GM12878 (cell line): ENCODE results near the gene LTB4R. TPM values are rescaled to one million over a fixed set of nuclear protein-coding genes. Genes with fewer than 3 reads are reported as not detected.
A peak's percentile ranks its signal among the peaks of the same experiment; 100 is the strongest.

Experiments
- ATAC-seq: fragments of 200-7000 bp; cut with Tn5 transposase; 3 replicates; pipeline ENCODE4 v1.9.1; 2020; ENCODE audit warnings: mild to moderate bottlenecking, moderate library complexity
- Bru-seq: library from RNA; stranded (reverse); fragments of 400-500 nt; gene quantifications from one replicate; lab custom pipeline; 2021; lab: Mats Ljungman, UMichigan
- BruChase-seq, 2 experiments: library from RNA; stranded (reverse); fragments of 400-500 nt; gene quantifications; one replicate each; lab custom pipeline; 2021; lab: Mats Ljungman, UMichigan
- BruUV-seq: library from RNA; stranded (reverse); fragments of 400-500 nt; replicated peaks from 2 replicates; lab custom pipeline; 2021; lab: Mats Ljungman, UMichigan
- CTCF ChIA-PET: fragments of 300-600 bp; sonication (Branson Sonifier 250); formaldehyde crosslinking; extraction: SDS; loops from one replicate; lab custom pipeline; 2021; ENCODE audit warnings: inconsistent platforms; lab: Yijun Ruan, JAX
- POLR2A ChIA-PET: fragments of 350-600 bp; formaldehyde crosslinking; extraction: SDS; loops from one replicate; lab custom pipeline; 2021; ENCODE audit warnings: inconsistent platforms; lab: Charles Lee
- RAD21 ChIA-PET: fragments of 300-600 bp; sonication (Branson Sonifier 250); formaldehyde crosslinking; loops from one replicate; lab custom pipeline; 2023; ENCODE audit warnings: antibody characterized with exemption; ENCODE audit not compliant: unreplicated experiment; lab: Charles Lee
- SMC1A ChIA-PET: fragments of 300-600 bp; sonication (Branson Sonifier 250); formaldehyde crosslinking; loops from one replicate; lab custom pipeline; 2023; ENCODE audit not compliant: unreplicated experiment, uncharacterized antibody; lab: Charles Lee
- DNase-seq: peaks from one replicate; pipeline ENCODE4 v3.0.0-alpha.2; 2011; ENCODE audit warnings: low read depth, low spot score
- FAIRE-seq: peaks from 3 replicates; lab custom pipeline; 2011; peaks lifted over from hg19 to GRCh38; lab: Jason Lieb, UNC
- H2AFZ ChIP-seq: 2 replicates; pipeline ENCODE4 v1.6.0; 2011; ENCODE audit warnings: low read depth, low read length, control low read depth; ENCODE audit not compliant: control insufficient read depth
- H3K27ac ChIP-seq: 2 replicates; pipeline ENCODE4 v1.5.1; 2011; ENCODE audit warnings: control low read depth; ENCODE audit not compliant: control insufficient read depth, insufficient read depth
- H3K27me3 ChIP-seq, 2 experiments: replicated peaks in 1 of 2; 2 replicates each; pipeline versions ENCODE4 v1.6.0 to v1.6.1; 2011; ENCODE audit warnings: low read length in 1 of 2; ENCODE audit not compliant: control insufficient read depth in 2 of 2, insufficient read depth in 2 of 2
- H3K36me3 ChIP-seq, 2 experiments: 2 replicates each; pipeline ENCODE4 v1.5.1; 2011; ENCODE audit warnings: low read length in 1 of 2; ENCODE audit not compliant: control insufficient read depth in 2 of 2, insufficient read depth in 2 of 2
- H3K4me1 ChIP-seq: 2 replicates; pipeline ENCODE4 v1.6.1; 2011; ENCODE audit warnings: mild to moderate bottlenecking, low read length, moderate library complexity, mixed read lengths; ENCODE audit not compliant: control insufficient read depth, insufficient read depth
- H3K4me2 ChIP-seq: 2 replicates; pipeline ENCODE4 v1.6.0; 2011; ENCODE audit warnings: control low read depth; ENCODE audit not compliant: control insufficient read depth, insufficient read depth
- H3K4me3 ChIP-seq: fragments of 200-600 bp; sonication (generic); 2 replicates; pipeline ENCODE4 v1.5.1; 2016
- H3K79me2 ChIP-seq: 2 replicates; pipeline ENCODE4 v1.6.0; 2011; ENCODE audit warnings: low read length; ENCODE audit not compliant: control insufficient read depth, insufficient read depth
- H3K9ac ChIP-seq: 2 replicates; pipeline ENCODE4 v1.8.0; 2011; ENCODE audit warnings: low read length, control low read depth, mixed read lengths; ENCODE audit not compliant: control insufficient read depth, insufficient read depth
- H3K9me3 ChIP-seq: replicated peaks from 3 replicates; pipeline ENCODE4 v1.5.1; 2011; ENCODE audit warnings: mild to moderate bottlenecking, low read length; ENCODE audit not compliant: control insufficient read depth, insufficient read depth
- H4K20me1 ChIP-seq: 2 replicates; pipeline ENCODE4 v1.6.0; 2011; ENCODE audit not compliant: control insufficient read depth, insufficient read depth
- IKZF1 ChIP-seq: fragments of 450-650 bp; conservative IDR thresholded peaks from 2 replicates; pipeline ENCODE4 v1.6.1; 2017; ENCODE audit warnings: antibody characterized with exemption, mild to moderate bottlenecking
- MEF2A ChIP-seq: IDR thresholded peaks from 2 replicates; pipeline ENCODE4 v1.6.1; 2011; ENCODE audit warnings: low read depth, mild to moderate bottlenecking, low read length, moderate library complexity; ENCODE audit not compliant: insufficient read depth
- MYC ChIP-seq: IDR thresholded peaks from 2 replicates; pipeline ENCODE4 v1.6.1; 2011; ENCODE audit warnings: mild to moderate bottlenecking, low read length, moderate library complexity, inconsistent platforms; ENCODE audit not compliant: insufficient read depth, insufficient replicate concordance, insufficient read length, severe bottlenecking
- RBBP5 ChIP-seq: fragments of 200-600 bp; sonication (generic); conservative IDR thresholded peaks from 2 replicates; pipeline ENCODE4 v1.6.1; 2016
- SMAD5 ChIP-seq: IDR thresholded peaks from 2 replicates; pipeline ENCODE4 v1.6.1; 2016; ENCODE audit warnings: antibody characterized with exemption, low read depth
- SMARCA5 ChIP-seq: fragments of 450-650 bp; IDR thresholded peaks from 2 replicates; pipeline ENCODE4 v1.6.1; 2017; ENCODE audit warnings: mild to moderate bottlenecking
- TAF1 ChIP-seq: IDR thresholded peaks from 2 replicates; pipeline ENCODE4 v1.6.1; 2011; ENCODE audit warnings: mild to moderate bottlenecking, low read depth, low read length, borderline replicate concordance
- WGBS: methylation state at CpG from one replicate; pipeline ENCODE4 v1.1.6; 2016; ENCODE audit warnings: low lambda C conversion rate; ENCODE audit not compliant: insufficient replicate concordance, insufficient coverage; ENCODE audit errors: missing lambda C conversion rate; 5-methylcytosine and 5-hydroxymethylcytosine counted together
- in situ Hi-C: fragments of 300-500 bp; cut with MboI; formaldehyde crosslinking; loops from 9 replicates; pipeline ENCODE4 v1.14.3; 2018; ENCODE audit warnings: mixed read lengths
- intact Hi-C: fragments of 100-400 bp; cut with micrococcal nuclease; formaldehyde crosslinking; loops from one replicate; pipeline ENCODE4 v1.14.2; 2022; ENCODE audit not compliant: unreplicated experiment
- long read RNA-seq, 2 experiments: library from polyadenylated mRNA; unstranded; transcript quantifications; one replicate each; pipeline ENCODE4 v2.0.0, GENCODE V29; 2019 to 2020
- polyA minus RNA-seq, 3 experiments: library from RNA; depleted of rRNA, polyadenylated mRNA; stranded (reverse); fragments of >200 nt; gene quantifications; 2 replicates each; pipeline ENCODE4 v1.2.3, GENCODE V29; 2011
- polyA plus RNA-seq, 11 experiments: library from polyadenylated mRNA; depleted of rRNA in 4 of 11; unstranded in 6 of 11; stranded (reverse) in 5 of 11; fragments of >200 nt; fragmentation: Nextera tagmentation in 4 of 11; fragmentation: Illumina TruSeq in 1 of 11; extraction: Ambion mirVana in 4 of 11; extraction: Trizol in 1 of 11; gene quantifications; 1 replicate in 1 of 11; 2 replicates in 10 of 11; pipeline versions ENCODE4 v1.2.1 to v1.2.3, GENCODE V29; 2011 to 2016; ENCODE audit warnings: inconsistent platforms in 2 of 11, missing spikeins in 2 of 11, low read depth in 1 of 11
- total RNA-seq, 4 experiments: library from RNA; depleted of rRNA in 3 of 4; stranded (reverse); fragments of >200 nt in 3 of 4; fragmentation: Illumina TruSeq in 1 of 4; extraction: Trizol in 1 of 4; gene quantifications; 2 replicates each; pipeline versions ENCODE4 v1.2.1 to v1.2.3, GENCODE V29; 2013 to 2021
- TF ChIP-seq, protein P1 (sequence below), 3 experiments: IDR thresholded peaks in 2 of 3; conservative IDR thresholded peaks in 1 of 3; 2 replicates each; pipeline ENCODE4 v1.5.1; 2011; ENCODE audit warnings: low read depth in 3 of 3, low read length in 3 of 3, mild to moderate bottlenecking in 3 of 3, control low read depth in 2 of 3, moderate library complexity in 2 of 3, inconsistent platforms in 1 of 3, mixed read lengths in 1 of 3; ENCODE audit not compliant: control insufficient read depth in 2 of 3, insufficient read depth in 1 of 3; ENCODE audit errors: extremely low read depth in 1 of 3
- TF ChIP-seq, protein P2 (sequence below): fragments of 450-650 bp; IDR thresholded peaks from 2 replicates; pipeline ENCODE4 v1.6.1; 2017; ENCODE audit warnings: antibody characterized with exemption, mild to moderate bottlenecking, moderate library complexity

Gene LTB4R, protein sequence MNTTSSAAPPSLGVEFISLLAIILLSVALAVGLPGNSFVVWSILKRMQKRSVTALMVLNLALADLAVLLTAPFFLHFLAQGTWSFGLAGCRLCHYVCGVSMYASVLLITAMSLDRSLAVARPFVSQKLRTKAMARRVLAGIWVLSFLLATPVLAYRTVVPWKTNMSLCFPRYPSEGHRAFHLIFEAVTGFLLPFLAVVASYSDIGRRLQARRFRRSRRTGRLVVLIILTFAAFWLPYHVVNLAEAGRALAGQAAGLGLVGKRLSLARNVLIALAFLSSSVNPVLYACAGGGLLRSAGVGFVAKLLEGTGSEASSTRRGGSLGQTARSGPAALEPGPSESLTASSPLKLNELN
- 13.4 and 13.7 TPM in 2 replicates for total RNA-seq (2013; cell fraction: nucleolus; rRNA removed)
- 4.9 and 10.8 TPM in 2 replicates for total RNA-seq (2014; rRNA removed)
- 2.9 and 3.1 TPM in 2 replicates for total RNA-seq (2014; rRNA removed; fragmentation: Illumina TruSeq; extraction: Trizol)
- 6.8 and 9.2 TPM in 2 replicates for total RNA-seq (2021)
- polyA plus RNA-seq (2011; ENCODE audit: low read depth) = 3.4 TPM
- 3.9 and 4.8 TPM in 2 replicates for polyA plus RNA-seq (2011; rRNA removed)
- polyA plus RNA-seq (2011; cell fraction: cytosol; rRNA removed) = 2.9 and 6.0 TPM in 2 replicates
- polyA plus RNA-seq (2011; cell fraction: nucleus; rRNA removed) = 77.6 and 82.4 TPM in 2 replicates
- 6.1 and 6.6 TPM in 2 replicates for polyA plus RNA-seq (2012)
- polyA plus RNA-seq (2014; fragmentation: Illumina TruSeq; extraction: Trizol) = 7.8 and 10.6 TPM in 2 replicates
- polyA plus RNA-seq (2014; fragmentation: Nextera tagmentation; extraction: Ambion mirVana) = 1 to 10 TPM; 1.2 to 1.7 TPM
- polyA plus RNA-seq (2014; rRNA removed) = 14.0 and 18.3 TPM in 2 replicates
- polyA plus RNA-seq (2016; fragmentation: Nextera tagmentation; extraction: Ambion mirVana) = 1 to 10 TPM; 3.1 to 3.2 TPM
- polyA minus RNA-seq (2011; rRNA and poly(A)+ RNA removed) = 2.3 and 5.1 TPM in 2 replicates
- 1.6 and 2.1 TPM in 2 replicates for polyA minus RNA-seq (2011; cell fraction: cytosol; rRNA and poly(A)+ RNA removed)
- polyA minus RNA-seq (2011; cell fraction: nucleus; rRNA and poly(A)+ RNA removed) = 7.6 and 11.2 TPM in 2 replicates
- Bru-seq, nascent RNA = percentile 71 among the genes with signal in this experiment
- BruChase-seq, experiment 1, labeled RNA remaining after a 6-hour chase = percentile 89 among the genes with signal in this experiment
- BruChase-seq, experiment 2, labeled RNA remaining after a 2-hour chase = percentile 78 among the genes with signal in this experiment
- long read RNA-seq, experiment 1, partial matches to known transcripts = 0 of 3 reads
- long read RNA-seq, experiment 1, other reads (novel, unspliced or antisense) = 0 of 3 reads
- long read RNA-seq, experiment 2, partial matches to known transcripts = 0 of 1 reads
- long read RNA-seq, experiment 2, other reads (novel, unspliced or antisense) = 1 of 1 reads

DNA sequence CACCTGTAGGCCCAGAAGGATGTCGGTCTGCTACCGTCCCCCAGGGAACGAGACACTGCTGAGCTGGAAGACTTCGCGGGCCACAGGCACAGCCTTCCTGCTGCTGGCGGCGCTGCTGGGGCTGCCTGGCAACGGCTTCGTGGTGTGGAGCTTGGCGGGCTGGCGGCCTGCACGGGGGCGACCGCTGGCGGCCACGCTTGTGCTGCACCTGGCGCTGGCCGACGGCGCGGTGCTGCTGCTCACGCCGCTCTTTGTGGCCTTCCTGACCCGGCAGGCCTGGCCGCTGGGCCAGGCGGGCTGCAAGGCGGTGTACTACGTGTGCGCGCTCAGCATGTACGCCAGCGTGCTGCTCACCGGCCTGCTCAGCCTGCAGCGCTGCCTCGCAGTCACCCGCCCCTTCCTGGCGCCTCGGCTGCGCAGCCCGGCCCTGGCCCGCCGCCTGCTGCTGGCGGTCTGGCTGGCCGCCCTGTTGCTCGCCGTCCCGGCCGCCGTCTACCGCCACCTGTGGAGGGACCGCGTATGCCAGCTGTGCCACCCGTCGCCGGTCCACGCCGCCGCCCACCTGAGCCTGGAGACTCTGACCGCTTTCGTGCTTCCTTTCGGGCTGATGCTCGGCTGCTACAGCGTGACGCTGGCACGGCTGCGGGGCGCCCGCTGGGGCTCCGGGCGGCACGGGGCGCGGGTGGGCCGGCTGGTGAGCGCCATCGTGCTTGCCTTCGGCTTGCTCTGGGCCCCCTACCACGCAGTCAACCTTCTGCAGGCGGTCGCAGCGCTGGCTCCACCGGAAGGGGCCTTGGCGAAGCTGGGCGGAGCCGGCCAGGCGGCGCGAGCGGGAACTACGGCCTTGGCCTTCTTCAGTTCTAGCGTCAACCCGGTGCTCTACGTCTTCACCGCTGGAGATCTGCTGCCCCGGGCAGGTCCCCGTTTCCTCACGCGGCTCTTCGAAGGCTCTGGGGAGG is at the start of gene LTB4R:
LTB4R (plus strand) TSS at position 857 of the 959 bp plus-strand sequence. CDS start 4,150 bp downstream, outside the sequence.
- ChIA-PET POLR2A (interaction anchor here (0.6 to 1.2 kb wide), 4 partner anchors 15 to 121 kb away, joined by 3 read pairs; partner anchors contain the start of gene RIPK3), CTCF (interaction anchor here (0.7 to 7.9 kb wide), 18 partner anchors 8 to 255 kb away, joined by 3 to 149 read pairs (median 4); partner anchors contain the start of genes ADCY4, DCAF11, DHRS1 and KHNYN), SMC1A (interaction anchor here (0.6 to 1.6 kb wide), 8 partner anchors 8 to 120 kb away, joined by 3 to 7 read pairs (median 3); partner anchors contain the start of gene TINF2), RAD21 (interaction anchor here (0.6 to 1.9 kb wide), 8 partner anchors 14 to 121 kb away, joined by 3 to 9 read pairs (median 3); partner anchors contain the start of genes RABGGTA and TINF2)
- Histone ChIP-seq H3K4me2 (peak within 1 kb of the TSS; percentile 76), H3K4me1 (peaks cover 37% of the 10 kb centered on the region), H3K79me2 (no peaks in the 10 kb centered on the region), H3K27me3 (no peaks in the 10 kb centered on the region), H3K4me3 (peak within 1 kb of the TSS; percentile 47), H4K20me1 (no peaks in the 10 kb centered on the region), H3K9me3 (no peaks in the 10 kb centered on the region), H3K36me3 (peaks cover 5 to 9% of the 10 kb centered on the region in 2 experiments; a peak in 3 of 4 replicates), H3K9ac (no peak within 1 kb of the TSS; the same call in 1 of the 2 replicates), H3K27ac (peak within 1 kb of the TSS; percentile 45; the same call in 1 of the 2 replicates), H2AFZ (peak within 1 kb of the TSS; percentile 48)
- peak; percentile 75 for ATAC-seq
- intact Hi-C loops (no loop called here), in situ Hi-C loops (no loop called here)
- no TSS peak for BruUV-seq
- 2% methylated on average over 96 of the region's 99 CpGs for WGBS
- no peak for DNase-seq
- FAIRE-seq = peak; percentile 49
- TF ChIP-seq, protein P1, sequence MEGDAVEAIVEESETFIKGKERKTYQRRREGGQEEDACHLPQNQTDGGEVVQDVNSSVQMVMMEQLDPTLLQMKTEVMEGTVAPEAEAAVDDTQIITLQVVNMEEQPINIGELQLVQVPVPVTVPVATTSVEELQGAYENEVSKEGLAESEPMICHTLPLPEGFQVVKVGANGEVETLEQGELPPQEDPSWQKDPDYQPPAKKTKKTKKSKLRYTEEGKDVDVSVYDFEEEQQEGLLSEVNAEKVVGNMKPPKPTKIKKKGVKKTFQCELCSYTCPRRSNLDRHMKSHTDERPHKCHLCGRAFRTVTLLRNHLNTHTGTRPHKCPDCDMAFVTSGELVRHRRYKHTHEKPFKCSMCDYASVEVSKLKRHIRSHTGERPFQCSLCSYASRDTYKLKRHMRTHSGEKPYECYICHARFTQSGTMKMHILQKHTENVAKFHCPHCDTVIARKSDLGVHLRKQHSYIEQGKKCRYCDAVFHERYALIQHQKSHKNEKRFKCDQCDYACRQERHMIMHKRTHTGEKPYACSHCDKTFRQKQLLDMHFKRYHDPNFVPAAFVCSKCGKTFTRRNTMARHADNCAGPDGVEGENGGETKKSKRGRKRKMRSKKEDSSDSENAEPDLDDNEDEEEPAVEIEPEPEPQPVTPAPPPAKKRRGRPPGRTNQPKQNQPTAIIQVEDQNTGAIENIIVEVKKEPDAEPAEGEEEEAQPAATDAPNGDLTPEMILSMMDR (IDR thresholded peaks at IDR 0.05 in 2 of 3, conservative IDR thresholded peaks at IDR 0.05 in 1 of 3; ENCODE audit: control insufficient read depth in 2 of 3, extremely low read depth in 1 of 3, insufficient read depth in 1 of 3, low read depth in 3 of 3, low read length in 3 of 3) = peak; percentile 10 to 40 (median 29); a peak in 3 of 6 replicates
- peak; percentile 46 for TF ChIP-seq MYC
- TF ChIP-seq MEF2A = no peak
- TF ChIP-seq SMAD5 = no peak
- no peak for TF ChIP-seq RBBP5
- no peak for TF ChIP-seq TAF1
- TF ChIP-seq, protein P2, sequence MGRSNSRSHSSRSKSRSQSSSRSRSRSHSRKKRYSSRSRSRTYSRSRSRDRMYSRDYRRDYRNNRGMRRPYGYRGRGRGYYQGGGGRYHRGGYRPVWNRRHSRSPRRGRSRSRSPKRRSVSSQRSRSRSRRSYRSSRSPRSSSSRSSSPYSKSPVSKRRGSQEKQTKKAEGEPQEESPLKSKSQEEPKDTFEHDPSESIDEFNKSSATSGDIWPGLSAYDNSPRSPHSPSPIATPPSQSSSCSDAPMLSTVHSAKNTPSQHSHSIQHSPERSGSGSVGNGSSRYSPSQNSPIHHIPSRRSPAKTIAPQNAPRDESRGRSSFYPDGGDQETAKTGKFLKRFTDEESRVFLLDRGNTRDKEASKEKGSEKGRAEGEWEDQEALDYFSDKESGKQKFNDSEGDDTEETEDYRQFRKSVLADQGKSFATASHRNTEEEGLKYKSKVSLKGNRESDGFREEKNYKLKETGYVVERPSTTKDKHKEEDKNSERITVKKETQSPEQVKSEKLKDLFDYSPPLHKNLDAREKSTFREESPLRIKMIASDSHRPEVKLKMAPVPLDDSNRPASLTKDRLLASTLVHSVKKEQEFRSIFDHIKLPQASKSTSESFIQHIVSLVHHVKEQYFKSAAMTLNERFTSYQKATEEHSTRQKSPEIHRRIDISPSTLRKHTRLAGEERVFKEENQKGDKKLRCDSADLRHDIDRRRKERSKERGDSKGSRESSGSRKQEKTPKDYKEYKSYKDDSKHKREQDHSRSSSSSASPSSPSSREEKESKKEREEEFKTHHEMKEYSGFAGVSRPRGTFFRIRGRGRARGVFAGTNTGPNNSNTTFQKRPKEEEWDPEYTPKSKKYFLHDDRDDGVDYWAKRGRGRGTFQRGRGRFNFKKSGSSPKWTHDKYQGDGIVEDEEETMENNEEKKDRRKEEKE = no peak
- no peak for TF ChIP-seq SMARCA5
- peak; percentile 72; the same call in 1 of the 2 replicates for TF ChIP-seq IKZF1
